ENCODE measurements around the gene ELF2. TPM values are rescaled to one million over a fixed set of nuclear protein-coding genes. Genes with fewer than 3 reads are reported as not detected.

The ELF2 gene
- total RNA-seq, 1 experiment from 2014 or later = 19.3 TPM

GRCh38 chr4:139154538-139154937, 22.5 kb downstream of the ELF2 start:
- no peak for DNase-seq (ENCODE audit: low read depth, low spot score)
- in situ Hi-C loops (cut with HindIII; ENCODE audit: low pct_unique_long_range_greater_than_20kb, low sequenced_read_pairs) = no loop called here

GRCh38 chr4:139154134-139154421, 22.9 kb downstream of the ELF2 start:
- in situ Hi-C loops (cut with HindIII; ENCODE audit: low pct_unique_long_range_greater_than_20kb, low sequenced_read_pairs) = no loop called here
- no peak for DNase-seq (ENCODE audit: low read depth, low spot score)

GRCh38 chr4:139153411-139154133, 23.4 kb downstream of the ELF2 start:
- no peak for DNase-seq (ENCODE audit: low read depth, low spot score)
- in situ Hi-C loops (cut with HindIII; ENCODE audit: low pct_unique_long_range_greater_than_20kb, low sequenced_read_pairs) = no loop called here

DNA sequence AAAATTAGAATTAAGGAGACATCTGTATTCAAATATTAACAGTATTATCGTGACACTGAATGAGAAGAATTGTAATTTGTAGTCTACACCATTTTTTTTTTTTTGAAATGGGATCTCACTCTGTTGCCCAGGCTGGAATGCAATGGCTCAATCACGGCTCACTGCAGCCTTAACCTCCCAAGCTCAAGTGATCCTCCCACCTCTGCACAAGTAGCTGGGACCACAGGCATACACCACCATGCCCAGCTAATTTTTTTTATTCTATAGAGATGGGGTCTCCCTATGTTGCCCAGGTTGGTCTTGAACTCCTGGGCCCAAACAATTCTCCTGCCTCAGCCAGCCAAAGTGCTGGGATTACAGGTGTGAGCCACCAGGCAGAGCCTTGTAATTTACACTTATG, 24.8 kb downstream of the ELF2 start:
- in situ Hi-C loops (cut with HindIII; ENCODE audit: low pct_unique_long_range_greater_than_20kb, low sequenced_read_pairs) = no loop called here

GRCh38 chr4:139146926-139147629, 29.9 kb downstream of the ELF2 start:
- in situ Hi-C loops (cut with HindIII; ENCODE audit: low pct_unique_long_range_greater_than_20kb, low sequenced_read_pairs) = no loop called here
- DNase-seq (ENCODE audit: low read depth, low spot score) = no peak

More for the DNA sequence above, 24.8 kb downstream of the ELF2 start:
- DNase-seq (ENCODE audit: low read depth, low spot score) = no peak

- DNase-seq (ENCODE audit: low read depth, low spot score) = no peak
- in situ Hi-C loops (cut with HindIII; ENCODE audit: low pct_unique_long_range_greater_than_20kb, low sequenced_read_pairs) = no loop called here
Observed at GRCh38 chr4:139145552-139145932, 31.5 kb downstream of the ELF2 start.

- no peak for DNase-seq (ENCODE audit: low read depth, low spot score)
- in situ Hi-C loops (cut with HindIII; ENCODE audit: low pct_unique_long_range_greater_than_20kb, low sequenced_read_pairs) = no loop called here
Observed at GRCh38 chr4:139144911-139145551, 32.0 kb downstream of the ELF2 start.

DNA sequence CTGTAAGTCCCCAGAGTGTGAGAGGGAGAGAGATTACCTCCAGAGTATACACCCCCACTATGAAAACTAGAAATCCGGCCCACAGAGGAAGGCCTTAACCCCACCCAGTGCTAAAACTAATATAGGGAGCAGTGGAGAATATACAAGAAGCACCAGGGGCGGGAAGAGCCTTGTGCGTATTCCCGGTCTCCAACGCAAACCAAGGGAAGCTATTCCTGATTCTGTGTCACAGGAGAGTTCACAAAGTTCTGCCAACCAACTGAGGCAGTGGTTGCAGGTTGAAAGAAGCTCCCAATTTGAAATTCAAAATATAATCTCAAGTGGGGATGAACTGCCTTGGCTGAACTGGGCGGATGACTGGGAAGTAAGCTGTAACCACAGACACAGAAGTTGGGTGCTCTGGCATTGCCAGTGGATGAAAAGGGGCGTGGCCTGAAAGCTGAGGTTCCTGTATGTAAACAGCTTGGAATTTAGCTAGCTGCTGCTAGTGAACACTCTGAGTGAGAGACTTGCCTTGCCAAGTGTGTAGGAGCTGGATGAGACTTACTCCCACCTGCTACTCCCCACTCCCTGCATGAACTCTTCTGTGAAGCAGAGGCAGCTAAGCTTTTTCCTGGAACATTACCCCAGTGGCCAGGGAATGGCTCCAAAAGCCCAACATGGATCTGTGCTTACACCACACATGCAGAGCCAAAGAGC, 32.7 kb downstream of the ELF2 start:
- no peak for DNase-seq (ENCODE audit: low read depth, low spot score)
- in situ Hi-C loops (cut with HindIII; ENCODE audit: low pct_unique_long_range_greater_than_20kb, low sequenced_read_pairs) = no loop called here

GRCh38 chr4:139142980-139143379, 34.0 kb downstream of the ELF2 start:
- DNase-seq (ENCODE audit: low read depth, low spot score) = no peak
- in situ Hi-C loops (cut with HindIII; ENCODE audit: low pct_unique_long_range_greater_than_20kb, low sequenced_read_pairs) = no loop called here

DNA sequence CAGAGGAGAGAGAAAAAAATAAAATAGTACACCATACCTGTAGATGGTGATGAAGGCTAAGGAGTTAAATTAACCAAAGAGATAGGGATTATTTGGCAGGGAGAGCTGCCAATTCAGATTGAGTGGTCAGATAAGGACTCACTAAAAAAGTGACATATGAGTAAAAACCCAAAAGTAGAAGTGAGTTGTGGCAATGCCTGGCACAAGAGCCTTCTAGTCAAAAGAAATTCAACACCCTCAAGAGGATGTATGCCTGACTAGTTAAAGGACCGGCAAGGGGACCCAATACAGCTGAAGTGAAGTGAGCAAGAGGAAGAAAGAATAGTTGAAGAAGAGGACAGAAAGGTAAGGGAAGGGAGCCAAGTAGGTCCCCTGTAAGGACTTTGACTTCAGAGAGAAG, 34.9 kb downstream of the ELF2 start:
- DNase-seq (ENCODE audit: low read depth, low spot score) = no peak

DNA sequence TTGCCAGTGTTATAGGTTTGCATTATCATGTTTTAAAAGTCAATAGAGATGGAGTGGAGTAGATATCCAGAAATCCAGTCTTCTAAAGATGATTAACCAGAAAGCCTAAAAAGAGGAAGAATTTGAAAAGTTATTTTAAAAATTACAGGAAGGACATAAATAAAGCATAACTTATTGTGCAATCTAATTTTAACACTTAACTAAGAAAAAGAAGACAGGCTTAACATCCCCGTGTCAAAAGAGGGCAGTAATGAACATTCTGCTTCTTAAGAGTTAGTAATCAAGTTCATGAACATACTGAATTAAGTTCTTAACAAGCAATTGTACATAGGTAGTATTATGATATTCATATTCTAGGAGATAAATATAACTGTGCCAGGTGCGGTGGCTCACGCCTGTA, 39.3 kb downstream of the ELF2 start:
- no peak for DNase-seq (ENCODE audit: low read depth, low spot score)
- in situ Hi-C loops (cut with HindIII; ENCODE audit: low pct_unique_long_range_greater_than_20kb, low sequenced_read_pairs) = no loop called here

More for the DNA sequence above, 34.9 kb downstream of the ELF2 start:
- in situ Hi-C loops (cut with HindIII; ENCODE audit: low pct_unique_long_range_greater_than_20kb, low sequenced_read_pairs) = no loop called here

GRCh38 chr4:139134403-139134802, 42.6 kb downstream of the ELF2 start:
- DNase-seq (ENCODE audit: low read depth, low spot score) = no peak
- in situ Hi-C loops (cut with HindIII; ENCODE audit: low pct_unique_long_range_greater_than_20kb, low sequenced_read_pairs) = no loop called here

DNA sequence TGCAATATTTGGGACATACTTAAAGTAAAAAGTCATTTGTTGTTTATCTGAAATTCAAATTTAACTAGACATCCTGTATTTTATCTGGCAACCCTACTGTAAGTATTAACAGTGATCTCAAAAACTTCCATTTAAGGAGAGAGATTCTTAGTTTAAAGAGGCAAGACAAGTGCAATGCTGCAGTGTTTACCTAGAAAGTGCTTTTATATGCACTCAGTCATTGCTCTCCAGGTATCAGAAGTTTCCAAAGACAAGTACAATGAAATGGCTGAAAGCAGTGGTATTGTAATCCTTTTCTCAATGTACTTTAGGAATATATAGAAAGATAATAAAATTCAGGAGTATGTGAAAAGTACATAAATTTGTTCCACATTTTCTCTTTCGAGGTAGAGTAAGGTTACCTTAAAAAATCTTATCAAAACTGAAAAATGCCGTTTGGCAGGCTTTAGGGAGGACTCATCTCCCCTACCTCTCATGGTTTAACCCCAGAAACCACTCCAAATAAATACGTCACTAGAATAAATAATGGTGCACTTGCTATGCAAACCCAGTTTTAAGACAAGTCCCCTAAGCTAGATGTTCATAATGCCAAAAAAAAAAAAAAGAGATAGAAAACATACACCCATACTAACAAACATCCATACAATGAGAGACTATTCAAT, 45.7 kb downstream of the ELF2 start:
- in situ Hi-C loops (cut with HindIII; ENCODE audit: low pct_unique_long_range_greater_than_20kb, low sequenced_read_pairs) = no loop called here
- DNase-seq (ENCODE audit: low read depth, low spot score) = no peak

- in situ Hi-C loops (cut with HindIII; ENCODE audit: low pct_unique_long_range_greater_than_20kb, low sequenced_read_pairs) = no loop called here
- DNase-seq (ENCODE audit: low read depth, low spot score) = no peak
Observed at GRCh38 chr4:139129206-139129605, 47.8 kb downstream of the ELF2 start.

GRCh38 chr4:139126898-139127297, 50.1 kb downstream of the ELF2 start:
- in situ Hi-C loops (cut with HindIII; ENCODE audit: low pct_unique_long_range_greater_than_20kb, low sequenced_read_pairs) = no loop called here

GRCh38 chr4:139123910-139124309, 53.1 kb downstream of the ELF2 start:
- in situ Hi-C loops (cut with HindIII; ENCODE audit: low pct_unique_long_range_greater_than_20kb, low sequenced_read_pairs) = no loop called here
- DNase-seq (ENCODE audit: low read depth, low spot score) = no peak

More at GRCh38 chr4:139126898-139127297, 50.1 kb downstream of the ELF2 start:
- DNase-seq (ENCODE audit: low read depth, low spot score) = no peak

DNA sequence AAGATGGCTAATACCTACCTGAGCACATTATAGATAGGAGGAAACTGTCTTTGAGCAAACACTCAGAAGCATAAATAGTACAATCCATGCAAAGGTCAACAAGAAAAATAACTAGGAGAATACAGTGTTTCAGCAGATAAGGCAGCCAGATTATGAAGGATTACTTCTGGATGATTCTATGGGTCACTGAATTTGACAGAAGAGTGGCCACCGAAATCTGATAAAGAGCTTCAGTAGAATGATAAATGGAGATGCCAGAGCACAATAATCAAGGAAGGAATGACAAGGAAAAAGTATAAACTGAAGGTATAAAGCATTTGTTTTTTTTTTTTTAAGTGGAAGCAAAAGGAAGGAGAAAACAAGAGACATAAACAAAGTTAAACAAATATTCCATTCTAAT, 58.7 kb downstream of the ELF2 start:
- in situ Hi-C loops (cut with HindIII; ENCODE audit: low pct_unique_long_range_greater_than_20kb, low sequenced_read_pairs) = no loop called here
- no peak for DNase-seq (ENCODE audit: low read depth, low spot score)

DNA sequence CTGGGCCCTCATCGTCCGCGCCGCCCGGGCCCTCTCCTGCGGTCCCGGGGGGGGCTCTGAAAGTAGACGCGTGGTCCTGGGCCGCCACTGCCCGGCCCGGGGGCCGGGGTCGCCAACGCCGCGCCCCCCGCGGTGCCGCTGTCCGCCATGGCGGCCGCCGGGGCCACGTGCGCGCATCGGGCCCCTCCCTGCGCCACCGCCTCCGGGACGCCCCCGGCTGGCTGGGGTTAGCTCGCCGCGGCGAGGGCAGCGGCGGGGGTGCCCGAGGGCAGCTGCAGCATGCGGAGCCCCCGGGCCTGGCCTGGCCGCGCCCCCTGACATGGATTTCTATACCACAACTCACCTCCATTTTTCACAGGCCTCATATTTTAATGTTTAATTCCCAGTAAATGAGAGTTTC, 61.8 kb downstream of the ELF2 start:
- in situ Hi-C loops (cut with HindIII; ENCODE audit: low pct_unique_long_range_greater_than_20kb, low sequenced_read_pairs) = no loop called here
- DNase-seq (ENCODE audit: low read depth, low spot score) = no peak

Measured in SK-MEL-5 (cell line).